Hematopoietic multipotent progenitor cell treated with erythropoietin and hydrocortisone succinate and interleukin-3 and kit ligand, for 17 days (in vitro differentiated cells): ENCODE measurements around the gene CATSPERD.
A peak's percentile ranks its signal among the peaks of the same experiment; 100 is the strongest.

Source experiments
- DNase-seq: peaks from one replicate; pipeline ENCODE4 v3.0.0-alpha.2; 2015; ENCODE audit warnings: low spot score

Gene CATSPERD

DNA sequence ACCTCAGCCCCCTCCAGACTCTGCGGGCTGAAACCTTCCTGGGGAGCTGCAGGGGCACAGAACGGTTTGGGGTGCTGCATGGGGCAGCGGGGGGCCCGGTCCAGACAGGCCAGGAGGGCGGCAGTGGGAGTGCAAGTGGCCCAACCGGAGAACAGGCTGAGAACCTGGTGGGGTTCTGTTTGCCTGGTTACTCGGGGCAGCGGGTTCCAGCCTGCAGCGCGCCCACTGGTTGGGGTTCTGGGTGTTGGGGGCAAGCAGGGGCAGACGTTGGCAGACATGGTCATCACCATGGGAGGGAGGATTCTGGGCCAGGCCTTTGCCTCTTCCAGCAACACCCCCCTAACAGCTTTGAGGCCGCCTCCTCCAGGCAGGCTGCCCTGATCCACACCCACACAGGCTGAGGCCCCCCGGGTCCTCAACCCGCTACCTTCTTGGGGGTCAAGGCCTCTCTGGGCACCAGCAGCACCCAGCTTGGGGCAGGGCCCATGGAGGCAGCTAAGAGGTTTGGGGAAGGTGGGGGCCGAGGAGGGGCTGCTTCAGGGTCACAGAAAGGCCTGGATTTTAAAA, 64.2 kb downstream of the CATSPERD start, which contains the start of gene PRR22:
Gene PRR22 (minus strand): TSS at position 166 of the 567 bp plus-strand sequence. CDS start 86 bp downstream, at position 80.
- DNase-seq = no peak

DNA sequence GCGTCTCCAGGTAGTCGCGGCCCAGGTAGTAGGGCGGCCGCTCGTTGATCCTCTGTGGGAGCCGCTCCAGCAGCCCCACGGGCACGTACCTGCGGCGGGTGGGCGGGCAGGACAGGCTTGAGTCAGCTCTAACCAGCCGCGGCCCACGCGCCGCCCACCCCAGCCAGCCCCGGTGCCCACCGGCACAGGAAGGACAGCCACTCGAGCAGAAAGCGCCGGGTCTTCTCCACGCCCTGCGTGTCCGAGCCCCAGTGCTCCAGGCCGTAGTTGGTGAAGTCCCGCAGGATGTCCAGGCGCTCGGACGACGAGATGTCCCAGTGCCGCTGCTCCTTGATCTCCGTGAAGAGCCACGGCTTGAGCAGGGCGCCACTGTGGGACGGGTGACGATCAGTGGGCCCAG, 65.0 kb downstream of the CATSPERD start:
- no peak for DNase-seq

DNA sequence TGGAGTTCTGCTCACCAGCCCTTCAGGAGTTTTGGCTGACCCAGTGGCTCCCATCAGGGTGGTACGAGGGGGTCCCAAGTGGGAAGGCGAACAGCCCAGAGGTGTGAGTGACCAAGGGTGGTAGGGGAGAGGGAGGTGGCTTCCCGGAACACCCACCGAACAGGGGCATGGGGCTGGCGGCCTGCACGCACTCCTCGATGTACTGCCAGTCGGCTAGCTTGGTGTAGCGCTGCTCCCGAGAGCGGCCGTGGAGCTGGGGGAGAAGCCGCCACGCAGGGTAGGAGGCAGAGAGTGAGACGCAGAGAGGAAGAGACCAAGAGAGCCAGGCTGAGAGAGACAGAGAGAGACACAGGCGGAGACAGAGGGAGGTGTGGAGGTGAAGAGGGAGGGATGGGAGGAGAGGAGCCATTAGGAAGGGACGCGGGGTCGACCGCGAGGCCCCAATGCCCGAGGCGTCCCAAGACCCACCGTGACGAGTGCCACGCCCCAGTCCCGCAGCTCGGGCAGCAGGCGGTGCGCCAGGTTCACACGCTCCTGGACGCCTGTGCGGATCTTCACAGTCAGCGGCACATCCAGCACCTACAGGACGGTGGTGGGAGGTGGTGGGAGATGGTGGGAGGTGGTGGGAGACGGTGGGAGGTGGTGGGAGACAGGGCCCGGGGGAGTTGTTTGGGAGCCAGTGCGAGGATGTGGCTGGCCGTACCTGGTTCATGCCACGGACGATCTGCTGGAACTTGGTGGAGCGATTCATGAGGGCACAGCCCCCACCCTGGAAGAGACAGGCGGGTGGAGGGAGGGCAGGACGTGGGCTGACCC, 66.4 kb downstream of the CATSPERD start:
- DNase-seq = no peak

DNA sequence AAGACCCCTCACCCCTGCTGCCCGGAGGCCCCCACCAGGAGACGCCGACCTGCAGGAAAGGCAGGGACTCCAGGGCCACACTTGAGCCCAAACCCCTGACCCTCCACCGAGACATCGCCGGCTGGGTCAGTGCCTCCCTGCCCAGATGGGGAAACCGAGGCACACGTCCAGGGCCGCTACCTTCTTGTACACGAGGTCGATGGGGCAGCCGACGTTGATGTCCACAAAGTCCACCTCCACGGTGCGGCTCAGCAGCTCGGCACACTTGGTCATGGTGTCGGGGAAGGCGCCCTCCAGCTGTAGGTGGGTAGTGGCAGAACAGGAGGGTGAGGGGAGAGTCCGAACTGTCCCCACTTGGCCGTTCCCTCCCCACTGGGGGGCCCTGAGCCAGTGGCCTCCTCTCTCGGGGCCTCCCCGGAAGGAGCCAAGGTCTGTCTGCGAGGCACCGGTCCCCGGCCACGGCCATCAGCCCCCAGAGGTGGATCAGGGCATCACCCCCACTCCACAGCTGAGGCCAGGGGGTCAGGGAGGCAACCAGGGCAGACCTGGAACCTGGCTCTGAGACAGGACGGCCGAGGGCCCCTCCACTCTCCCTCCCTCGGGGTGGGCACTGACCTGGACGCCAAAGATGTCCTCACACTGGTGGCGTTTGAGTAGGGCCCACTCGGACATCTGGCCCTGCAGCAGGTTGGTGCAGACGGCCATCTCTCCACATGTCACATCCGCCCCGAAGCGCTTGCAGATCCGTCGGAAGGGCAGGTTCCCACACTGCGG, 67.2 kb downstream of the CATSPERD start:
- DNase-seq = no peak

DNA sequence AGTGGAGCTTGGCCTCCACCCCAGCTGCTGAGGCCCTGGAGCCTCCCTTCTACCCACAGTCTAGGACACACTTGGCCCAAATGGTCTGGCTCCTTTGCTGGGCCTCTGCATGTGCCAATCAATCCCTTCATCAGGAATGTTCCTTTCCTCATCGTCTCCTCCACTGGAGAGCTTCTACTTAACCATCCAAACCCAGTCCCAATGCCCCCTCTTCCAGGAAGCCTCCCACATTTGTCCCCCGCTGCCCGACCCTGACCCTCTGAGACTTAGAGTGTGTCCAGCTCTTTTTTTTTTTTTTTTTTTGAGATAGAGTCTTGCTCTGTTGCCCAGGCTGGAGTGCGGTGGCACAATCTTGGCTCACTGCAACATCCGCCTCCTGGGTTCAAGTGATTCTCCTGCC, 68.0 kb downstream of the CATSPERD start:
- no peak for DNase-seq

DNA sequence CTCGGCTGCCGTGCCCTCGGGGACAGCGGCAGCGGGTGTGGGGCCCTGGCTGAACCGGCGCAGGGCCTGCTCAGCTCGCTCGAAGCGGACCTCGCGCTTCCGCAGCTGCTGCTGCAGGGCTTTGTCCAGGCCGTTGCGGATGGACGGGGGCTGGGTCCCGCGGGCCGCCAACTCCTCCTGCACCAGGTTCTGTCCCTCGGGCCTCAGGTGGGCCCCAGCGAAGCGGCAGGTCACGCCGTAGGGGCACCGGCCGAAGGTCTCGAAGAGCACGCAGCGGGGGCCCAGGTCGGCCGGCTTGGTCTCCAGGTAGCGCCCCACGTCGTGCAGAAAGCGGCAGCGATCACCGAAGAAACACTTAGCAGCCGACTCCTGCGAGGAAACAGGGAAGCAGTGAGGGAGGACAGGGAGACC, 68.9 kb downstream of the CATSPERD start:
- no peak for DNase-seq

DNA sequence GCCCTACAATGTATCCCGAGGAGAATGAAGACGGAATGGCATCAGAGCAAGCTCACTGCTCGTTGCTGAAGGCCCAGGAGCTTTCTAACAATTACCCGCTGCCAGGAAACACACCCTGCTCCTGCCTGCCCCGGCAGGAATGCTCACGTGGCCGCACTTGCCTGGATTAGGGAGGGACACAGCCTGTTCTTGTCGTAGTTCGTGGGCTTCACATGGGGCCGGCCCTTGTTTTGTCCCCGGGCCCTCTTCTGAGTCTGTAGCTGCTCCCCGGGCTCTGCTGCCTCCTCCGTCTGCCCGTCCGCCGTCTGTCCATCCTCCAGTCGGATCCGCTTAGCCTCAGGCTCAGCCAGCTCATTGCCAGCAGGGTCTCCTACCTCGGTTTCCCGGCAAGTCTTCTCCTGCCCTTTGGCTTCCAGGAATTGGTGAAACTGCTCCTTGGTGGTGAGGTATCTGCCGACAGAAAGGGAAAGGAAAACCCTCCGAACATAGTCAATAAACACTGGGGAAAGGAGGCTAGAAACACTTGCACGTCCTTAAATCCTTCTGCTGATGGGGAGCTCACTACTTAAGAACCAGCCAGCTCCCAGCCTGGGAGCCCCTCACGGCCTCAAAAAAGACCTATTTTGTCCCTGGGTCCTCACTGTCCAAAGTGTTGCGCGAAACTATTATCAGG, 69.6 kb downstream of the CATSPERD start:
- no peak for DNase-seq

DNA sequence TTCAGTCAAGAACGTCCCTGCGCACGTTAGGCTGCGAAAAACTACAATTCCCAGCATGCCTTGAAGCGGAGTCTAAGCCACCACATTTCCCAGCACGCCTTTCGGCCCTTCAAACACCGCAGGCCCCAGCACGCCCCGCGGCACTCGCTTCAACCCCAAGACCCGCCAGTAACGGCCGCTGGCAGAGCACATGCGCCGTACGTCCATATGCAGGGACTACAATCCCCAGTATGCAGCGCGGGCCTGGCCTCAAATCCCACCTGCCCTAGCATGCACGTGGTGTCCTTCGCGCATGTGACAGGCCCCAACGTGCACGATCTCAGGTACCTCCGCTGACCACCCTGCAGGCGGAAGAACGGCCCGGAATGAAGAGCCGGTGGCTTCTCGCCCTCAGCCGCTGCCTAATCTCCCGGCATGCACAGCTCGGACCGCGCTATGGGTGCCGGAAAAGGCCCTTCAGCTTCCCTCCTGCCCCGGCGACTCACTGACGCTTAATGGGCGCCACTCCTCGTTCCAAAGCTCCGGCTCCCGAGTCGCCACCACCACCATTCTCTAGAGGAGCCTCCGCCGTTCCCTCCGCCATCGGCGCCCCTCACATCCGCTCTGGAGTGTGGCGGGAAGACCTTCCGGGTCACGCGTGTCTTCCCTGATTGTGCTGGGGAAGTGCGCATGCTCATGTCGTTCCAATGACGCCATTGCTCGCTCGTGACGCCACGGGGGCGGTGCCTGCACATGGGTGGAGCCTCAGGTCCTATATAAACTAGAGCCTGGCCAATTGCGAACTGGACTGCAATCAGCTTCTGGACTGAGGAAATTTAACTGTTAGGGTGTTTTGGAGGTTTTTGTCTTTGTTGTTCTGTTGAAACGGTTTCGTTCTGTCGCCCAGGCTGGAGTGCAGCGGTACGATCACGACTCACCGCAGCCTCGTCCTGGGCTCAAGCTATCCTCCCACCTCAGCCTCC, 70.4 kb downstream of the CATSPERD start, which contains the start of gene DUS3L:
Gene DUS3L (minus strand): TSS at position 605 of the 962 bp plus-strand sequence. CDS start 22 bp downstream, at position 583.
- DNase-seq = peak; percentile 99

DNA sequence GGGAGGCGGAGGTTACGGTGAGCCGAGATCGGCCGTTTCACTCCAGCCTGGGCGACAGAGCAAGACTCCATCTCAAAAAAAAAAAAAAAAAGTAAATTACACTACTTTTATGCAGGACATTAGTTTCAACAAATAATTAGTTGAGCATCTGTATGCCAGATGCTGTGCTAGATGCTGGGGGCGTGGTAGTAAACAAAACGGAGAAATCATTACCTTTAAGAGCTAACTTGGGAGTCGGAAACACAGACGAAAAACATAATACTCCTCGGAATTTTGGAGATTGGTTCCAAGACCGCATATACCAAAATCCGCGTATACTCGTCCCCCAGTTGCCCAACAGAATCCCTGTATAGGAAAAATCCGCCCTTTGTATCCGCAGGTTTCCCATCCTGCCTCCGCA, 71.8 kb downstream of the CATSPERD start:
- DNase-seq = peak; percentile 9

DNA sequence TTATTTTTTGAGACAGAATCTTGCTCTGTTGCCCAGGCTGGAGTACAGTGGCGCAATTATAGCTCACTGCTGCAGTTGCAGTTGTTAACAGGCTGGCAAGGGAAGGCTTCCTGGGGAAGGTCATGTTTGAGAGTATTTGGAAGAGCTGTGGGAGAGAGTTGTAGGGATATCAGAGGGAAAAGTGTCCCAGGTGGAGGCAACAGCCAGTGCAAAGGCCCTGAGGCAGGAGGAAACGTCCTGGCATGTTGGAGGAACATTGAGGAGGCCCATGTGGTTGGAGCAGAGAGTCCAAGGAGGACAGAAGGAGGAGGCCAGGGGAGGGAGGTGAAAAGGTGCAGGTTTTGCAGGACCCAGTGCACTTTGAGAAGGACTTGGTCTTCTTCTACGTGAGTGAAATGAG, 72.8 kb downstream of the CATSPERD start:
- DNase-seq = no peak

DNA sequence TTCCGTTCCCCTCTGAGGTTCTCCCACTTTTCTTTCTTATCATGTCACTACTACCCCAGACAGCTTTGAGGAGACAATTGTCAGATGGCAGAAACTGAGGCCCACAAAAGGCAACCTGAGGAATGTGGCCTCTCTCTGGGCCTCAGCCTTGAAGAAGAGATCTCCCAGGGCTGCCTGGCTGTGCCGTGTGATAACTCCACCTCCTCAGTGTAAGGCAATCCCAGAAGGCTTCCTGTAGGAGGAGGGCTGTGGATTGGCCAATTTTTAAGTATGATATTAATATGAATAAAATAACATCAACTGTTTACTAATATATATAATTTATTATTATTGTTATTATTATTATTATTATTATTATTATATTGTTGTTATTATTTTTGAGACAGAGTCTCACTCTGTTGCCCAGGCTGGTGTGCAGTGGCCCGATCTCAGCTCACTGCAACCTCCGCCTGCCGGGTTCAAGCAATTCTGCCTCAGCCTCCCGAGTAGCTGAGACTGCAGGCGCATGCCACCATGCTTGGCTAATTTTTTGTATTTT, 75.0 kb downstream of the CATSPERD start:
- no peak for DNase-seq

DNA sequence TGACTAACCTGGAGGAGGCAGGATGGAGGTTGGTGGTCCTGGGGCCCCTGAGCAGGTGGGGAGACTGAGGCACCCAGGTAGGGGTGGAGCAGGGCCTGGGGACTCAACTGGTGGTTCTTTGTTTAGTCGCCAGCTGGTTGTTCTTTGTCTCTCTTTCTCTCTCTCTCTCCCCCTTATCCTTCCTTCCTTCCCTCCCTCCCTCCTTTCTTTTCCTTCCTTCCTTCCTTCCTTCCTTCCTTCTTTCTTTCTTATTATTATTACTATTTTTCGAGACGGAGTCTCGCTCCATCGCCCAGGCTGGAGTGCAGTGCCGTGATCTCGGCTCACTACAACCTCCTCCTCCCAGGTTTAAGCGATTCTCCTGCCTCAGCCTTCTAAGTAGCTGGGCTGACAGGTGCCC, 77.8 kb downstream of the CATSPERD start:
- DNase-seq = no peak

DNA sequence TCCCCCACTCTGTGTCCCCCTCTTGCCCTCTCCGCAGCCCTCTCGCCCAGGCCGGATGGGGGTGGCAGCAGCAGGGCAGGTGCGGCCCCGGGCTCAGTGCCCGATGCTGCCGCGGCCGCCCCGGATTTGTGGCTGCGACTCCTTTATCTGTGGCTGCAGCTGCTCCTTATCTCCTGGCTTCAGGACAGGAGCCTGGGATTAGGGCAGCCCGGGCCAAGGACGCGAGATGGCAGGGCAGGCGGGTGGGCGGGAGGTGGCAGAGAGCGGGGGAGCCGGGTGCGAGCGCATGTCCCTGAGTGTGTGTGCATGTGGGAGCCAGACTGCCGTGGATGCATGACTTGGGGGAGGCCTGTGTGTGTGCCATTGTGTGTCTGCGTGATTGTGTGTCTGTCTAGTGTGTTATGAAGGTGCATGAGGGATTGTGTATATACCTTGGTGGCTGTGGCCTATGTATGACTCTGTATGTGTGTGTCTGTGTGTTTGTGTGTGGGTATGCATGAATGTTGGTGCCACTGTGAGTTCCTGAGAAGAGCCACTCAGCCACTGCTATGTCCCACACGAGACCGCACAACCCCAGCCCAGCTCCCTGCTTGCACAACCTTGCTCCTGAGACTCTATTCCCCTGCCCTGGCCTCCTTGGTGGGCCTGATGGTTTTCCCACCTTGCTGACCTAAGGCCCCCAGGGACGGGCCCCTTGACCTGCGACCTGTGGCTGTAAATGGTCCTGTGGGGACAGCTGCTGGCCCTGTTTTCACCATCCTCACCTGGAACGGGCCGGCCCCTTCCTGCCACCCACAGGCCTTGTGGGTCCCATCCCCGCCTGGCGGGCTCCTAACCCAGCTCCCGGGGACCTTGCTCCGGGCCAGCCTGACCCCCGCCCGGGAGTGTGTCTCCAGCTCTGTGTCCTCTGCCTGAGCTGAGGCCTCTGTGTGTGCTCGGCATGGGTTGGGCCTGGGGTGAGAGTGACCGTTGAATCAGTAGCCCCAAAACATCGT, 79.1 kb downstream of the CATSPERD start:
- DNase-seq = peak; percentile 91

DNA sequence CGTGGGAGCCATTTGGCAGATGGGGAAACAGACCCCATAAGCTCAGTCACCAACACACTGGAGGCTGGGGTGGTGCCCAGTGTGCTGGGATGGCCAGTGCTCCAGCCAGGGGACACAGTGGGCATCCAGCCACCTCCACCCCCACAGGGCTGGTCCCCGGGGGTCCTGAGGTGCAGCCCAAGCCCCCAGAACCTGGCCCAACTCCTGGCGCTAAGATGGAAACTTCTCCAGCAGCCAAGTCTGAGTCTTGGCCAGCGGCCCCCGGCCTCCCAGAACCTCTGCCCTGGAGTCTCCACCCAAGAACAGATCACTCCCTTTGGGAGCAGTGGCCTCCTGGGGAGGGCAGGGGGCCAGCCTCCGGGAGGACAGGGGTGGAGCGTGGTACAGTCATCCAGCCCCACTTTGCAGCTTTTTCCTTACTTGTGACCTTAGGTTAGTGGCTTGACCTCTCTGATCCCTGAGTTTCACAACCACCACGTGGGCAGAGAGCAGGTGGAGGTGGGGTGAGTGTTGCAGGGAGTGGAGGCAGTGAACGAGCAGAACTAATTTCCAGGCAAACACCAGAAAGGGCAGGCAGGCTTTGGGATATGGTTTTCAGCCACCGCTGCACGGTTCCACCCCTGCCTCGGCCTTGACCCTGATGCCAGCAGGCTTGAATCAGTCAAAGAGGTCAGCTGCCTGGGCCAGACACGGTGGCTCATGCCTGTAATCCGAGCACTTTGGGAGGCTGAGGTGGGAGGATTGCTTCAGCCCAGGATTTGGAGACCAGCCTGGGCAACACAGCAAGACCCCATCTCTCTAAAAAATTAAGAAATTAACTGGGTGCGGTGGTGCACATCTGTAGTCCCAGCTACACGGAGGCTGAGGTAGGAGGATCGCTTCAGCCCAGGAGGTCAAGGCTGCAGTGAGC, 80.2 kb downstream of the CATSPERD start:
- no peak for DNase-seq

DNA sequence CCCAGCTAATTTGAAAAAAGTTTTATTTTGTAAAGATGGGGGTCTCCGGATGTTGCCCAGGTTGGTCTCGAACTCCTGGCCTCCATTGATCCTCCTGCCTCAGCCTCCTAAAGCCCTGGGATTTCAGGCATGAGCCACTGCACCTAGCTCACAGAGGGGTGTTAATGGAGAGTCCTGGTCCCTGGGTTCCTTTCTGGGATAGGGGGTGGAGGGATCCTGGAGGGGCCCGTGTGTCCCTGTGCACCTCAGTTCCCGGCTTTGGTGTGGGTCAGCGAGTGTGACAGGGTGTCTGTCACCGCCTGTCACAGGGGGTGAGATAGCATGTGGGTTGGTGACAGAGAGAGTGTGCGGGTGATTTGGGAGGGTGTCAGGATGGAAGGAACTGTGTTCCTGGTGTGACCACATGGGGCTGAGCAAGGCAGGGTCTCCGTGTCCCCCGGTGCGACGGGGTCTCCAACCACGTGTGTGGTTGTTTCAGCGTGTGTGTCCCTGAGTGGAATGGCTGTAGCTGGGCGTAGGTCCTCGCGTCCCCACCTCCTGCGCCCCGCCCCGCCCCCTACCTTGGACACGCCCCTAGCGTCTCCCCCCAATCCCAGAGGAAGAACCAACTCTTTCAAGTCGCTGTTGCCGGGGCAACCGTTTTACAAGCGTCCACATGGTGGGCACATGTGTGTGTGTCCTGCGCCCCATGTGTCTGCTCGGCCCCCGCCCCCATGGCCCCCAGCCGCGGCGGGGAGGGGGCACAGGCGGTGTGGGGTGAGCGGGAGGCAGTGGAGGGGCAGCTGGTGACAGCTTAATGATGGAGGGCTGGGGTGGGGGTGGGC, 81.6 kb downstream of the CATSPERD start:
- DNase-seq = peak; percentile 59

DNA sequence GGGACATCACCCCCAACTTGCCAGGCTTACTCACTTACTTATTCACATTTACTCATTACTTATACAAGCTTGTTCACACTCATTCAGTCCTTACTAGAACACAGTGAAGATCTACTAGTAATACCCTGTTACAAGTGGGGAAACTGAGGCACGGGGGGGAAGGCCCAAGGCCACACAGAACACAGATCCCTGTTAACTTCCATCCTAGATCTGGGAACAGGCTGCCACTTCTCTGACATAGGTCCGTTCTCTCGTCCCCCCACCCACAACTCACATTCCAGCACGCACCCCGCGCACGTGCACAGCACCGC, 83.0 kb downstream of the CATSPERD start:
- DNase-seq = no peak

DNA sequence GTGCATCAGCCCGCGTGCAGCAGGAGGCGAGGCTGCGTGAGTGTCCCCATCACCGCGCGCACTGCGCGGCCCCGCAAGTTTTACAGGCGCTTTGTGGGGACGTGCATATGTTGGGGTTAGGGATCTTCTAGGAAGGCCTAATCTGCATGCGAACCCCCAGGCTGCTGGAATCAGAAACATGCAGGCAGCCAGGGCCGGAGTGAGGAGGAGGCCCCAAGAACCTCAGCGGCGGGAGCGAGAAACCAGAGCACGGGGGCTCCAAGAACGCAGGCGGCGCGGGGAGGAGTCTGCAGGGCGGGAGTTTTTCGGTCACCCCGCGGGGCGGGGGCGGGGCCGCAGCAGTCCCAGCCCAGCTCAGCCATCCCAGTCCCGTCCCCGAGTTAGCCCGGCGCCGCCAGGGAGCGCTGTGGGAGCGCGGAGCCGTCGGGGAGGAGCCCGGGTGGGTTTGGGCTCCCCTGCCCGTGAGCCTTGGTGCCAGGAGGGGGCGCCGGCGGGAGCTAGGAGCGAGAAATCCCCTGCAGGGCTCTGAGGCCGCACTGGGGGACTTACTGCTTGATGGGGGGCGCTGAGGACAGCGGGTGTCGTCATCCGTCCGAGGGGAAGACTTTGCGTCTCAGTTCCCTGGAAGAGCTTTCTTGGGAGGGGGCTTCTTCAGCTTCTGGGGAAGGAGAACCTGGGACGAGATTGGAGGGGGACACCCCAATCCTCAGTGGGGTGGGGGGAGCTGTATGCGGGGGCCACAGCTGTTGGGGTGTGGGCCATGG, 83.5 kb downstream of the CATSPERD start:
- peak; percentile 86 for DNase-seq
